H9 (cell line): ENCODE results near the gene MSH3. TPM values are rescaled to one million over a fixed set of nuclear protein-coding genes. Genes with fewer than 3 reads are reported as not detected.

ENCODE experiments used
- DNase-seq: peaks from one replicate; pipeline ENCODE4 v3.0.0-alpha.2; 2017
- H2AFZ ChIP-seq: one replicate; pipeline ENCODE4 v1.6.1; 2013; ENCODE audit warnings: mild to moderate bottlenecking, low read length, control low read depth, moderate library complexity
- H2AK5ac ChIP-seq: 2 replicates; pipeline ENCODE4 v1.6.1; 2013; ENCODE audit warnings: low read length, control low read depth, mixed read lengths; ENCODE audit not compliant: insufficient read length
- H2BK120ac ChIP-seq: one replicate; pipeline ENCODE4 v1.6.1; 2013; ENCODE audit warnings: low read depth, mild to moderate bottlenecking, low read length, control low read depth, inconsistent platforms; ENCODE audit not compliant: poor library complexity, severe bottlenecking
- H2BK12ac ChIP-seq: 2 replicates; pipeline ENCODE4 v1.6.1; 2013; ENCODE audit warnings: low read length, control low read depth, mixed read lengths, low read depth; ENCODE audit not compliant: insufficient read length
- H2BK15ac ChIP-seq: 2 replicates; pipeline ENCODE4 v1.6.1; 2013; ENCODE audit warnings: low read depth, low read length, control low read depth
- H2BK20ac ChIP-seq: one replicate; pipeline ENCODE4 v1.6.1; 2013; ENCODE audit warnings: low read depth, mild to moderate bottlenecking, low read length, control low read depth, inconsistent platforms; ENCODE audit not compliant: poor library complexity, severe bottlenecking
- H2BK5ac ChIP-seq: 2 replicates; pipeline ENCODE4 v1.6.1; 2013; ENCODE audit warnings: low read length, control low read depth, mixed read lengths; ENCODE audit not compliant: insufficient read length
- H3K14ac ChIP-seq: 2 replicates; pipeline ENCODE4 v1.6.1; 2013; ENCODE audit warnings: low read length, control low read depth; ENCODE audit not compliant: insufficient read depth
- H3K18ac ChIP-seq: 2 replicates; pipeline ENCODE4 v1.6.1; 2013; ENCODE audit warnings: low read depth, mild to moderate bottlenecking, mixed read lengths, low read length, control low read depth; ENCODE audit not compliant: insufficient read length
- H3K23ac ChIP-seq: 2 replicates; pipeline ENCODE4 v1.6.1; 2013; ENCODE audit warnings: low read length, control low read depth, mixed read lengths, low read depth; ENCODE audit not compliant: insufficient read length
- H3K23me2 ChIP-seq: 2 replicates; pipeline ENCODE4 v1.6.1; 2013; ENCODE audit warnings: low read depth, mild to moderate bottlenecking, mixed read lengths, low read length, control low read depth; ENCODE audit not compliant: insufficient read length, poor library complexity, severe bottlenecking
- H3K27ac ChIP-seq: 2 replicates; pipeline ENCODE4 v1.5.1; 2013; ENCODE audit warnings: low read length, control low read depth, mixed read lengths, low read depth; ENCODE audit not compliant: insufficient read length
- H3K27me3 ChIP-seq: 2 replicates; pipeline ENCODE4 v1.6.1; 2013; ENCODE audit warnings: low read length, control low read depth, inconsistent platforms; ENCODE audit not compliant: insufficient read depth
- H3K4ac ChIP-seq: 2 replicates; pipeline ENCODE4 v1.6.1; 2013; ENCODE audit warnings: low read depth, mild to moderate bottlenecking, control low read depth, inconsistent platforms, low read length, moderate library complexity
- H3K4me1 ChIP-seq: 2 replicates; pipeline ENCODE4 v1.6.1; 2013; ENCODE audit warnings: low read length, control low read depth, inconsistent platforms; ENCODE audit not compliant: insufficient read depth
- H3K4me2 ChIP-seq: 2 replicates; pipeline ENCODE4 v1.6.1; 2013; ENCODE audit warnings: low read length, control low read depth, mixed read lengths; ENCODE audit not compliant: insufficient read length, insufficient read depth
- H3K56ac ChIP-seq: 2 replicates; pipeline ENCODE4 v1.6.1; 2013; ENCODE audit warnings: low read depth, mild to moderate bottlenecking, mixed read lengths, low read length, control low read depth; ENCODE audit not compliant: insufficient read length
- H3K79me1 ChIP-seq: 2 replicates; pipeline ENCODE4 v1.6.1; 2013; ENCODE audit warnings: low read depth, mild to moderate bottlenecking, moderate library complexity, low read length, control low read depth, inconsistent platforms; ENCODE audit not compliant: insufficient read depth, poor library complexity, severe bottlenecking
- H3K79me2 ChIP-seq: 2 replicates; pipeline ENCODE4 v1.6.1; 2013; ENCODE audit warnings: low read length, control low read depth, inconsistent platforms; ENCODE audit not compliant: insufficient read depth
- H3K9ac ChIP-seq: 2 replicates; pipeline ENCODE4 v1.6.1; 2013; ENCODE audit warnings: low read length, control low read depth, mixed read lengths; ENCODE audit not compliant: insufficient read length; ENCODE audit errors: extremely low read depth
- H3K9me3 ChIP-seq: one replicate; pipeline ENCODE4 v1.6.1; 2013; ENCODE audit warnings: low read depth, low read length, inconsistent platforms; ENCODE audit not compliant: control insufficient read depth
- H3T11ph ChIP-seq: one replicate; pipeline ENCODE4 v1.6.1; 2013; ENCODE audit warnings: mild to moderate bottlenecking, low read length, control low read depth, inconsistent platforms
- H4K20me1 ChIP-seq: one replicate; pipeline ENCODE4 v1.6.1; 2013; ENCODE audit not compliant: control insufficient read depth, insufficient read length, insufficient read depth
- H4K5ac ChIP-seq: 2 replicates; pipeline ENCODE4 v1.6.1; 2013; ENCODE audit warnings: low read depth, mild to moderate bottlenecking, mixed read lengths, low read length, control low read depth; ENCODE audit not compliant: insufficient read length
- H4K8ac ChIP-seq: replicated peaks from 2 replicates; pipeline ENCODE4 v1.6.1; 2013; ENCODE audit warnings: low read length, control low read depth, mixed read lengths, low read depth; ENCODE audit not compliant: insufficient read length
- H4K91ac ChIP-seq: 2 replicates; pipeline ENCODE4 v1.6.1; 2013; ENCODE audit warnings: low read depth, mild to moderate bottlenecking, moderate library complexity, mixed read lengths, low read length, control low read depth; ENCODE audit not compliant: insufficient read length
- H3K27ac Mint-ChIP-seq, 3 experiments: 2 replicates in 2 of 3; 3 replicates in 1 of 3; pipeline ENCODE4 v1.8.0; 2020 to 2021; ENCODE audit warnings: mixed read lengths in 3 of 3, mild to moderate bottlenecking in 1 of 3, moderate library complexity in 1 of 3
- H3K27me3 Mint-ChIP-seq: 2 replicates; pipeline ENCODE4 v1.8.0; 2021; ENCODE audit warnings: low read depth, mild to moderate bottlenecking, moderate library complexity, mixed read lengths
- H3K36me3 Mint-ChIP-seq, 3 experiments: 2 replicates in 2 of 3; 3 replicates in 1 of 3; pipeline ENCODE4 v1.8.0; 2020 to 2021; ENCODE audit warnings: low read depth in 3 of 3, mixed read lengths in 3 of 3; ENCODE audit not compliant: insufficient read depth in 1 of 3
- H3K4me1 Mint-ChIP-seq, 2 experiments: 2 replicates each; pipeline ENCODE4 v1.8.0; 2020; ENCODE audit warnings: mixed read lengths in 2 of 2
- H3K4me3 Mint-ChIP-seq, 2 experiments: 2 replicates in 1 of 2; 3 replicates in 1 of 2; pipeline ENCODE4 v1.8.0; 2020 to 2021; ENCODE audit warnings: mild to moderate bottlenecking in 2 of 2, mixed read lengths in 2 of 2, moderate library complexity in 1 of 2
- H3K9me3 Mint-ChIP-seq, 2 experiments: 2 replicates in 1 of 2; 3 replicates in 1 of 2; pipeline ENCODE4 v1.8.0; 2020; ENCODE audit warnings: mild to moderate bottlenecking in 2 of 2, mixed read lengths in 2 of 2, moderate library complexity in 1 of 2
- CTCF ChIP-seq: fragments of 200-600 bp; sonication (generic); conservative IDR thresholded peaks from 3 replicates; pipeline ENCODE4 v1.8.0; 2021; ENCODE audit warnings: antibody characterized with exemption, mild to moderate bottlenecking
- WGBS: extraction: QIAGEN DNeasy Blood & Tissue Kit; methylation state at CpG from one replicate; pipeline ENCODE4 v1.1.7; 2013; ENCODE audit warnings: missing lambda C conversion rate, low lambda C conversion rate, mixed read lengths; ENCODE audit not compliant: insufficient read length; ENCODE audit errors: extremely low coverage; 5-methylcytosine and 5-hydroxymethylcytosine counted together
- total RNA-seq: library from RNA; stranded (reverse); gene quantifications from 2 replicates; pipeline ENCODE4 v1.2.1, GENCODE V29; 2021

MSH3 gene
- total RNA-seq, 1 experiment from 2014 or later: 17.3 TPM

- no peaks in the 10 kb centered on the region for H4K20me1 ChIP-seq
- H3K27ac Mint-ChIP-seq: no peak overlapping the region
- H2AK5ac ChIP-seq: no peak overlapping the region
- no peak overlapping the region for H3K27ac ChIP-seq
- H3K4me1 Mint-ChIP-seq: peaks cover 20 to 21% of the 10 kb centered on the region in 2 experiments
- no peaks in the 10 kb centered on the region for H3K79me1 ChIP-seq
- H3K27me3 Mint-ChIP-seq: no peaks in the 10 kb centered on the region
- no peak for TF ChIP-seq CTCF
- H3K9me3 Mint-ChIP-seq: peaks cover 4 to 6% of the 10 kb centered on the region in 2 experiments; a peak in 3 of 5 replicates
- no peak overlapping the region for H2BK5ac ChIP-seq
- H2BK15ac ChIP-seq: no peak overlapping the region
- H3K9me3 ChIP-seq: no peaks in the 10 kb centered on the region
- no peaks in the 10 kb centered on the region for H3K79me2 ChIP-seq
- no peak overlapping the region for H4K91ac ChIP-seq
- H3K23me2 ChIP-seq: no peaks in the 10 kb centered on the region
- WGBS: no CpG with 5 or more reads among the region's 4 CpGs
- H3K14ac ChIP-seq: no peak overlapping the region
- no peak overlapping the region for H2BK20ac ChIP-seq
- H3K36me3 Mint-ChIP-seq: no peaks in the 10 kb centered on the region; a peak in 1 of 7 replicates
- H3K56ac ChIP-seq: no peak overlapping the region
- no peak overlapping the region for H3K4ac ChIP-seq
- no peak overlapping the region for H3T11ph ChIP-seq
- no peak overlapping the region for H4K8ac ChIP-seq
- H2AFZ ChIP-seq: no peak overlapping the region
- no peaks in the 10 kb centered on the region for H3K27me3 ChIP-seq
- no peak overlapping the region for H2BK120ac ChIP-seq
- no peak overlapping the region for H3K18ac ChIP-seq
- no peak for DNase-seq
- no peak overlapping the region for H2BK12ac ChIP-seq
- H3K4me3 Mint-ChIP-seq: no peak overlapping the region
- peaks cover 2% of the 10 kb centered on the region; the same call in 1 of the 2 replicates for H3K4me1 ChIP-seq
- H3K4me2 ChIP-seq: no peak overlapping the region
- no peak overlapping the region for H3K23ac ChIP-seq
- no peak overlapping the region for H4K5ac ChIP-seq
- no peak overlapping the region for H3K9ac ChIP-seq
Measured at GRCh38 chr5:80916676-80917075, 262.2 kb downstream of the MSH3 start.
